Skeletal muscle tissue (tissue), 4 donors: ENCODE results near the gene GH2. TPM values are rescaled to one million over a fixed set of nuclear protein-coding genes. Genes with fewer than 3 reads are reported as not detected.

Experiments used
- H3K27ac ChIP-seq: one replicate; pipeline ENCODE4 v1.7.0; 2013; ENCODE audit warnings: mild to moderate bottlenecking, low read depth, low read length, inconsistent platforms
- H3K27me3 ChIP-seq, 3 donors: one replicate each; pipeline ENCODE4 v1.7.0; 2013; ENCODE audit warnings: low read length in 3 of 3; ENCODE audit not compliant: control insufficient read depth in 3 of 3, insufficient read depth in 3 of 3
- H3K36me3 ChIP-seq, 3 donors: one replicate each; pipeline ENCODE4 v1.7.0; 2013; ENCODE audit warnings: low read length in 3 of 3; ENCODE audit not compliant: control insufficient read depth in 3 of 3, insufficient read depth in 3 of 3
- H3K4me1 ChIP-seq, 3 donors: one replicate each; pipeline ENCODE4 v1.7.0; 2013; ENCODE audit warnings: low read length in 3 of 3, mild to moderate bottlenecking in 3 of 3; ENCODE audit not compliant: control insufficient read depth in 3 of 3, insufficient read depth in 3 of 3
- H3K4me3 ChIP-seq, 3 donors: one replicate each; pipeline ENCODE4 v1.7.0; 2013; ENCODE audit warnings: low read length in 3 of 3
- H3K9ac ChIP-seq, 3 donors: one replicate each; pipeline ENCODE4 v1.7.0; 2013; ENCODE audit warnings: low read length in 3 of 3, mild to moderate bottlenecking in 3 of 3, moderate library complexity in 2 of 3, low read depth in 1 of 3
- H3K9me3 ChIP-seq, 3 donors: one replicate each; pipeline ENCODE4 v1.7.0; 2013; ENCODE audit warnings: low read length in 3 of 3; ENCODE audit not compliant: control insufficient read depth in 3 of 3
- total RNA-seq: library from RNA; depleted of rRNA; stranded (reverse); fragments of >200 nt; gene quantifications from one replicate; pipeline ENCODE4 v1.2.3, GENCODE V29; 2014
- donor health status: Osteomylitis.

GH2 gene
- total RNA-seq, 1 donor from 2014 or later = not detected

GRCh38 chr17:63842173-63842539, 39.6 kb downstream of the GH2 start:
- H3K36me3 ChIP-seq = peaks cover 0 to 2% (median under 1%) of the 10 kb centered on the region in 3 donors
- H3K9me3 ChIP-seq = no peaks in the 10 kb centered on the region
- peak overlapping the region; percentile 87 to 90 (median 90) for H3K4me3 ChIP-seq
- peak overlapping the region; percentile 91 to 97 (median 93) for H3K9ac ChIP-seq
- peaks cover 51 to 53% (median 53%) of the 10 kb centered on the region in 3 donors for H3K4me1 ChIP-seq
- no peaks in the 10 kb centered on the region for H3K27me3 ChIP-seq
- peak overlapping the region; percentile 89 for H3K27ac ChIP-seq

DNA sequence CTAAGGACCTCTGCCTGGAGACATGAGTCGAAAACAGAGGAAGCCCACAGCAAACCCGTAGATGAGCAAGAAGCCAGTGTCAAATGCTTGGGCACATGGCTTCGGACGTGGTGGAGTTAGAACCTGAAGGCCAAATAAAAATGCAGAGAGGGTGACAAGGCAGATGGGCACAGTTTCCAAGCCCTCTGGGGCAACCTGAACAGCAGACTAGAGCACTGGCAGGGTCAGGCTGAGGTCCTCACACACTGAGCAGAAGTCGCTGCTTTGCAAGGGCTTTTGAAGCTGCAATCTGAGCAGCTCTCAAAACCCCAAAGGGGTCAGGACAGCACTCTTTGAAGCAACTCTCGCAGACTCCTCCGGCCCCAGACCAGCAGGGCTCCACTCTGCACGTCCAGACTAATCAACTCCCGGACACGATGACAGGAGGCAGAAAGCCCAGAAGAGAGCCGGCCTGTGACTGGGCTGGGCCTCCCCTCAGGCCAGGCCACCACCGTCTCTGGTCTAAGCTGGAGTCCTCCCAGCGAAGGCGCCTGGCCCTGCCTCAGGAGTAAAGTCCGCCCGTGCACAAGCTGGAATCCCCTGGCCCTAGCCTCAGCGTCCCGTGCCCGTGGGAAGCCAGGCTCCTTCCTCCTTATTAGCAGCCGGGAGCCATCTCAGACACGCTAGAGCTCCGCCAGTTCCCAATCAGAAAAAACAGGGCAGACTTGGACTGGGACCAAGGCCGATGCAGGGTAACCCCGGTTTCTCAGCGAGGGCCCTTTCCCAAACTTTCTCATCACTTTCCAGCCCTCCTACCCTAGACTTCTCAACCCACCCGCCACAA, 40.2 kb downstream of the GH2 start:
- Histone ChIP-seq H3K36me3 (peaks cover 5 to 7% (median 6%) of the 10 kb centered on the region in 3 donors), H3K4me1 (peaks cover 53 to 58% (median 56%) of the 10 kb centered on the region in 3 donors), H3K27ac (peak overlapping the region; percentile 89), H3K4me3 (peak overlapping the region; percentile 87 to 90 (median 90)), H3K9ac (peak overlapping the region; percentile 91 to 97 (median 93)), H3K9me3 (no peaks in the 10 kb centered on the region), H3K27me3 (no peaks in the 10 kb centered on the region)

DNA sequence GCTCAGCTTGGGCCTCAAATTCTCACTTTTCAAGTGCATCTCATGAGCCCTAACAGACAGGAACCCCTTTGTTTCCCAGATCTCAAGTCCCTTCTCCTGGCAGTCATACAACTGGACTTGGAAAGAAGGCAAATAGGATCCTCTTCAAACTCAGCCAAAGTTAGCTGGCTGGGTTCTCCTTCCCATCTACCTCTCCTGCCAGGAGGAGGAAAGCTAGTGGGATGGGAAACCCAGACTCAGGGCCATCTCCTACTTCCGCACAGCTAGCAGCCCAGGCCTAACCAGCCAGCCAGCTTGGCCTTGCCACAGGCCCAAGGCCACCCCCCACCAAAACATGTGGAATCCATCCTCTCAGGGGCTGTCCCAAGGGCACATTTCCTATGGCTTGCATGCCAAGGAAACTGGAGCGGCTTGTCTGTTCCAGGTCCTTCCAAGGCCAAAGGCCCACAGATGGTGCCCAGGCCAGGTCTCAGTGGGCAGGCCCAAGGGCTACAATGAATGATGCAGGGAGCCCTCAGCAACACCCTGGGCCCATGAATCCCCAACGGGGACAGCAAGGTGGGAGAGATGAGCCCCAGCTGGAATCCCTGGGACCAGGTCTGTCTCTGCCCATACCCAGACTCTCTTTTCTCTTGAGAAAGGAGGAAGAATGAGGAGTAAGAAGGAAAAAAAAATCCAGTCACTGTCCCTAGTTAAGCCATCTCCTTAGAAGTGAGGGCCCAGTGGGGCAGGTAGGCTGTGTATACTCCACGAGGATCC, 41.0 kb downstream of the GH2 start:
- H3K4me3 ChIP-seq = peak overlapping the region; percentile 87 to 90 (median 90)
- no peaks in the 10 kb centered on the region for H3K9me3 ChIP-seq
- peaks cover 53 to 58% (median 57%) of the 10 kb centered on the region in 3 donors for H3K4me1 ChIP-seq
- H3K27me3 ChIP-seq = no peaks in the 10 kb centered on the region
- peak overlapping the region; percentile 89 for H3K27ac ChIP-seq
- H3K9ac ChIP-seq = peak overlapping the region; percentile 91 to 97 (median 93)
- H3K36me3 ChIP-seq = peaks cover 9 to 12% (median 10%) of the 10 kb centered on the region in 3 donors

- Histone ChIP-seq H3K9ac (peak overlapping the region; percentile 62 to 79 (median 65)), H3K36me3 (peaks cover 28 to 33% (median 31%) of the 10 kb centered on the region in 3 donors), H3K4me1 (peaks cover 50 to 70% (median 60%) of the 10 kb centered on the region in 3 donors), H3K27me3 (no peaks in the 10 kb centered on the region), H3K4me3 (peak overlapping the region; percentile 35 to 62 (median 45)), H3K9me3 (no peaks in the 10 kb centered on the region), H3K27ac (peak overlapping the region; percentile 76)
Observed at GRCh38 chr17:63838631-63839171, 43.0 kb downstream of the GH2 start.

- H3K36me3 ChIP-seq = peaks cover 35 to 39% (median 37%) of the 10 kb centered on the region in 3 donors
- no peaks in the 10 kb centered on the region for H3K27me3 ChIP-seq
- peak overlapping the region; percentile 45 to 79 (median 62) for H3K9ac ChIP-seq
- H3K27ac ChIP-seq = peak overlapping the region; percentile 76
- H3K4me1 ChIP-seq = peaks cover 49 to 71% (median 61%) of the 10 kb centered on the region in 3 donors
- no peaks in the 10 kb centered on the region for H3K9me3 ChIP-seq
- peak overlapping the region in 2 of 3 donors; percentile 35 to 45 for H3K4me3 ChIP-seq
Observed at GRCh38 chr17:63837962-63838600, 43.7 kb downstream of the GH2 start.

DNA sequence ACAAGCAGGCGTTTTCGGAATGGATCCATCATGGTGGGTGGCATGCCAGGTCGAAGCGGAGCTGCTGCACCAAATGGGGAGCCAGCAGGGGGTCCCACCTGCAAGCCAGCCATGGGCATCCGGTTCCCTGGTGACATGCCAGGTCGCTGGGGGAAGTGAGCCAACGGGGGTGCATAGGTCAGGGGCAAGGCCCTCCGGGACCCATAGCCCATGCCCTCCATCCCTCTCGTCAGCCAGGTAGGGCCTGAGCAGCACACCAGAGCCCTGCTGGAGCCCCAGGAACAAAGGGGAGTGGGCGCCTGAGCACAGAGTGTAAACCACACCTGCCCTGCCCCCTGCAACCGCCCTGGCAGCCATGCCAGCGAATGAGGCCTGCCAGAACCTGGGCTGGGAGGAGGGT, 44.3 kb downstream of the GH2 start:
- H3K4me3 ChIP-seq = peak overlapping the region in 1 of 3 donors; percentile 45
- H3K27me3 ChIP-seq = no peaks in the 10 kb centered on the region
- H3K4me1 ChIP-seq = peaks cover 49 to 71% (median 61%) of the 10 kb centered on the region in 3 donors
- H3K9me3 ChIP-seq = no peaks in the 10 kb centered on the region
- peaks cover 41 to 43% (median 43%) of the 10 kb centered on the region in 3 donors for H3K36me3 ChIP-seq
- peak overlapping the region; percentile 76 for H3K27ac ChIP-seq
- H3K9ac ChIP-seq = peak overlapping the region; percentile 45 to 79 (median 62)

- Histone ChIP-seq H3K27me3 (no peaks in the 10 kb centered on the region), H3K4me3 (no peak overlapping the region), H3K9me3 (no peaks in the 10 kb centered on the region), H3K27ac (peak overlapping the region; percentile 30), H3K9ac (peak overlapping the region; percentile 23 to 79 (median 30)), H3K36me3 (peaks cover 47 to 50% (median 49%) of the 10 kb centered on the region in 3 donors), H3K4me1 (peaks cover 46 to 69% (median 60%) of the 10 kb centered on the region in 3 donors)
Observed at GRCh38 chr17:63836811-63837210, 44.9 kb downstream of the GH2 start.

DNA sequence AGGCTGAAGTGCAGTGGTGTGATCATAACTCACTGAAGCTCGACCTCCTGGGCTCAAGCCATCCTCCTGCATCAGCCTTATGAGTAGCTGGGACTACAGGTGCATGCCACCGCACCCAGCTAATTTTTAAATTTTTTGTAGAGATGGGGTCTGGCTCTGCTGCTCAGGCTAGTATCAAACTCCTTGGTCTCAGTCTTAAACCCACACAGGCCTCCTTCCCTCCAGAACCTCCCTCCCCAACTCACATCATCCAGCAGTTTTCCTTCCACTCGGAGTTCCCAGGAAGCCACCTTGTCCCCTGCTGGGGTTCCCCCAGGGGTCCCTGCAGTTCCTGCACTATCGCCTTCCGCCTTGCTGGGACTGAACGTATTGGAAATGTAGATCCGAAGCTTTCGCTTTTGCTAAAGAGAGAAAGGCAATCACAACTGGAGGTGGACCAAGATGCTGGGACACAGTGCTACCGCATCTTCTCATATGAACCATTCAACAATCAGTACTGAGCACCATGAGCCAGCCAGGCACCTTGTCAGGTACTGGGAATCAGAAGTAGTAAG, 46.5 kb downstream of the GH2 start:
- Histone ChIP-seq H3K4me3 (no peak overlapping the region), H3K9ac (peak overlapping the region in 1 of 3 donors; percentile 20), H3K27ac (no peak overlapping the region), H3K36me3 (peaks cover 63 to 66% (median 65%) of the 10 kb centered on the region in 3 donors), H3K27me3 (no peaks in the 10 kb centered on the region), H3K4me1 (peaks cover 31 to 53% (median 44%) of the 10 kb centered on the region in 3 donors), H3K9me3 (no peaks in the 10 kb centered on the region)
